PFSK-1 (cell line): ENCODE data around the gene ADAM12.

Experiments
- FOXP2 ChIP-seq: optimal IDR thresholded peaks from 2 replicates; pipeline ENCODE3; 2011; ENCODE audit warnings: borderline replicate concordance, control low read depth, inconsistent platforms; ENCODE audit not compliant: insufficient read depth; ENCODE audit errors: extremely low read length, extremely low read depth
- POLR2AphosphoS5 ChIP-seq: IDR thresholded peaks from 2 replicates; pipeline ENCODE4 v1.6.1; 2012; ENCODE audit warnings: low read depth, mild to moderate bottlenecking, control low read depth, low read length, moderate library complexity
- SIN3A ChIP-seq: IDR thresholded peaks from 2 replicates; pipeline ENCODE4 v1.6.1; 2012; ENCODE audit warnings: mild to moderate bottlenecking, low read length, moderate library complexity, borderline replicate concordance; ENCODE audit not compliant: insufficient read depth
- TAF1 ChIP-seq: IDR thresholded peaks from 2 replicates; pipeline ENCODE4 v1.6.1; 2012; ENCODE audit warnings: low read length, control low read depth, borderline replicate concordance; ENCODE audit not compliant: insufficient read depth
- TF ChIP-seq, protein P1 (sequence below), 2 experiments: IDR thresholded peaks; 2 replicates each; pipeline versions ENCODE4 v1.6.1 to v1.8.0; 2011 to 2012; ENCODE audit warnings: low read depth in 2 of 2, low read length in 2 of 2, control low read depth in 1 of 2, inconsistent platforms in 1 of 2, mild to moderate bottlenecking in 1 of 2, moderate library complexity in 1 of 2; ENCODE audit not compliant: insufficient read depth in 1 of 2

The ADAM12 gene

DNA sequence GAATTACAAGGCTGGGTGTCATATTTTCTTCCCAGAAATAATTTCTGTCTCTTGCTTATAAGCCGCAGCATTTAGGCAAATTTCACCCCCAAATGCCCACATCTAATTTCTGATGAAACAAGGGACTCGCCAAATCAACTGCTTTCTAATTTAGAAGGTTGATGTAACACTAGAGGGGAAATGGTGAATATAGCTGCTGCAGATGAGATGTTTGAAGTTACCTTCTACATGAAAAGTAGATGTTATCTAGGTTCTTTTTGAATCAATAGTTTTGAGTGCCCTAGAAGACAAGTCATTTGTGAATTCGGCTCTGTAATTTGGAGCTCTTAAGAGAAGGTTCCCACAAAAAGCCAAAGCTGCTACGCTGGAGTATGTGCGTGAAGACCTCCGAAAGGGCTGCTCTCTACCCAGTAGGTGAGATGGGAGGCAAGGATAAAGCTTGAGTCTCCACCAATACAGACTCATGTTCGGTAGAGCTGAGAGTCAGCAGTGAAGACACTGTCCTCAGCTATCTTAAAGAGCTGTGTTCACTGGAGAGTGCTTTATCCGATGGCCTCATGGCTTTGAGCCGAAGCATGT is 392.5 kb downstream of the ADAM12 start:
- TF ChIP-seq POLR2AphosphoS5 (no peak), TAF1 (no peak), SIN3A (no peak), FOXP2 (no peak)
- TF ChIP-seq, protein P1, sequence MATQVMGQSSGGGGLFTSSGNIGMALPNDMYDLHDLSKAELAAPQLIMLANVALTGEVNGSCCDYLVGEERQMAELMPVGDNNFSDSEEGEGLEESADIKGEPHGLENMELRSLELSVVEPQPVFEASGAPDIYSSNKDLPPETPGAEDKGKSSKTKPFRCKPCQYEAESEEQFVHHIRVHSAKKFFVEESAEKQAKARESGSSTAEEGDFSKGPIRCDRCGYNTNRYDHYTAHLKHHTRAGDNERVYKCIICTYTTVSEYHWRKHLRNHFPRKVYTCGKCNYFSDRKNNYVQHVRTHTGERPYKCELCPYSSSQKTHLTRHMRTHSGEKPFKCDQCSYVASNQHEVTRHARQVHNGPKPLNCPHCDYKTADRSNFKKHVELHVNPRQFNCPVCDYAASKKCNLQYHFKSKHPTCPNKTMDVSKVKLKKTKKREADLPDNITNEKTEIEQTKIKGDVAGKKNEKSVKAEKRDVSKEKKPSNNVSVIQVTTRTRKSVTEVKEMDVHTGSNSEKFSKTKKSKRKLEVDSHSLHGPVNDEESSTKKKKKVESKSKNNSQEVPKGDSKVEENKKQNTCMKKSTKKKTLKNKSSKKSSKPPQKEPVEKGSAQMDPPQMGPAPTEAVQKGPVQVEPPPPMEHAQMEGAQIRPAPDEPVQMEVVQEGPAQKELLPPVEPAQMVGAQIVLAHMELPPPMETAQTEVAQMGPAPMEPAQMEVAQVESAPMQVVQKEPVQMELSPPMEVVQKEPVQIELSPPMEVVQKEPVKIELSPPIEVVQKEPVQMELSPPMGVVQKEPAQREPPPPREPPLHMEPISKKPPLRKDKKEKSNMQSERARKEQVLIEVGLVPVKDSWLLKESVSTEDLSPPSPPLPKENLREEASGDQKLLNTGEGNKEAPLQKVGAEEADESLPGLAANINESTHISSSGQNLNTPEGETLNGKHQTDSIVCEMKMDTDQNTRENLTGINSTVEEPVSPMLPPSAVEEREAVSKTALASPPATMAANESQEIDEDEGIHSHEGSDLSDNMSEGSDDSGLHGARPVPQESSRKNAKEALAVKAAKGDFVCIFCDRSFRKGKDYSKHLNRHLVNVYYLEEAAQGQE (IDR thresholded peaks at IDR 0.05; ENCODE audit: insufficient read depth in 1 of 2, low read depth in 2 of 2, low read length in 2 of 2) = no peak

DNA sequence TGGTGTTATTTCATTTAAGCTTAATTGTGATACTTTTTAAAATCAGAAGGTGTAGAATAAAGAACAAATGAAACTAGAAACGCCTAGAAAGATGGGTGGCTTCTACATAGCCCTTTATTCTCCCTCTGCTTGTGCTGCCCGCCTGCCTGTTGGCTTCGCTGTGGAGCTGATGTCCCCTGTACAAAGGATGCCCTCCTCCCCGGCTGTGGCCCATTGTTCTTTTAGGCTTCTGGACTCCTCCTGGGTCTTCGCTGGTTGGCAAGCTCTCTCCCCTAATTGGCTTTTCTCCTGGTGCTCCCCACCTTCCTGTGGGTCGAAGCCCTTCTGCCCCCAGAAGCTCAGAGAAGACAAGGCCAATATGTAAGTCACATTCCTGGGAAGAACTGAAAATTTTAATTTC is 393.7 kb downstream of the ADAM12 start:
- TF ChIP-seq FOXP2 (no peak), SIN3A (no peak), TAF1 (no peak), POLR2AphosphoS5 (no peak)
- TF ChIP-seq, protein P1 (IDR thresholded peaks at IDR 0.05; ENCODE audit: insufficient read depth in 1 of 2, low read depth in 2 of 2, low read length in 2 of 2) = no peak

DNA sequence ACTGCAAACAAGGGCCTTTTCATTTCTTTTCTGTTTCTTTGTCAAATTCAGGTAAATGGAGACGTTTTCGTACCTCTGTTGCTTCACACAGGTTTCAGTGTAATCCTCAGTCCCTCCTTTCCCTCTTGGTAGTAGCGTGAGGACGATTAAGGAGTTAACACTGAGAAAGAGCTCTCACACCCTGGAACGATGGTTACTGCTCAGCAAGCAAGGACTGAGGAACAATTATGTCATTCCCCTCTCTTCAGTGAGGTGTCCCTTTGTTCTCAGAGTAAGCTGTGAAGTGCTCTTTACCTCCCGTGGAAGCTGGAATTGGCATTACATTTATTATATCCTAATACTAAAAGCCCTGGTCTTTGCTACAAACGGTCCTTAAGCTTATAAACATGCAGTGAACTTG is 396.0 kb downstream of the ADAM12 start:
- TF ChIP-seq TAF1 (no peak), SIN3A (no peak), FOXP2 (no peak), POLR2AphosphoS5 (no peak)
- TF ChIP-seq, protein P1 (IDR thresholded peaks at IDR 0.05; ENCODE audit: insufficient read depth in 1 of 2, low read depth in 2 of 2, low read length in 2 of 2) = no peak

DNA sequence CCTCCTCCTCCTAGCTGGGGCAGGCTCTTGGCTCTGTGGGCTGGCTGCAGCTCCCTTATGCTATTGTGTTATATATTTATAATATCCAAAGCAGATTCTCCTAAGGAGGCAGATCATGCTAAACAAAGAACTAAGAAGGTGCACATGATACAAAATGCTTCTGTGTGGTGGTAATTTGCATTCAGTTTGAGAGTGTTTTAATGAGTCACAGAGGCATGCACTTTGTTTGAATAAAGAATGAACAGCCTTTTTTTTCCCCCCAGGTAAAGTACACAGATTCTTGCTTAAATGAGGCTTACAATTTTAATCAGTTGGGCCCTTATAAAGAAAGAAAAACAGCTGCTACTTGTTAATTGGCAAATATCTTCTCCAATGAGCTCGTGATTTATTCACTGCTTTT is 396.9 kb downstream of the ADAM12 start:
- TF ChIP-seq, protein P1 (IDR thresholded peaks at IDR 0.05; ENCODE audit: insufficient read depth in 1 of 2, low read depth in 2 of 2, low read length in 2 of 2) = no peak
- TF ChIP-seq TAF1 (no peak), SIN3A (no peak), POLR2AphosphoS5 (no peak), FOXP2 (no peak)
